ENCODE data around the gene TSPYL4.

DNA sequence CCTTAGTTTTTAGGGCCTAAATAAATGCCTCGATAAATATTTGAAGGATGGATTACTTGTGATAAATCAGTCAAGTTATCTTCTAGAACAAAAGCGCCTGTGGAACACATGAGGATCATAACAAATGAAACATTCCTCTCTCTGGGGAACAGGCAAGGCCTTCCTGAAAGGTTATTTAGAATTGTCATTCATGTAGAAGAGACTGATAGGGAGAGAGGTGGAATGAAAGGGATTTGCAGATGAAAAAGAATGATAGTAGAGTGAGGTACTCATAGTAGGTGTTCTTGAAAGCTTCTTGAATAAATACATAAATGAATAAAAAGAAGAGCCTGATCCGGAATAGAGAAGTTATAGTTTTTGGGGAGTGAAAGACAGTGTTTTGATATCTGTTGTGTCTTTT, 30.5 kb downstream of the TSPYL4 start:
- no peak for TF ChIP-seq CTCF (IDR thresholded peaks at IDR 0.05; ENCODE audit: insufficient read depth, low read depth, low read length)
- no peak for TF ChIP-seq EZH2 (IDR thresholded peaks at IDR 0.05; ENCODE audit: insufficient read depth, low read length)
